ENCODE measurements around the gene SRRT. TPM values are rescaled to one million over a fixed set of nuclear protein-coding genes. Genes with fewer than 3 reads are reported as not detected.

SRRT gene
- total RNA-seq (2022; extraction: Qiagen RNA extraction; ENCODE audit: low read depth) = 112 to 151 TPM (median 144 TPM) in 5 replicates

GRCh38 chr7:100874577-100875355 is at the start of gene SRRT:
SRRT (plus strand) TSS chr7:100875103; CDS start chr7:100875591, 488 bp downstream.

DNA sequence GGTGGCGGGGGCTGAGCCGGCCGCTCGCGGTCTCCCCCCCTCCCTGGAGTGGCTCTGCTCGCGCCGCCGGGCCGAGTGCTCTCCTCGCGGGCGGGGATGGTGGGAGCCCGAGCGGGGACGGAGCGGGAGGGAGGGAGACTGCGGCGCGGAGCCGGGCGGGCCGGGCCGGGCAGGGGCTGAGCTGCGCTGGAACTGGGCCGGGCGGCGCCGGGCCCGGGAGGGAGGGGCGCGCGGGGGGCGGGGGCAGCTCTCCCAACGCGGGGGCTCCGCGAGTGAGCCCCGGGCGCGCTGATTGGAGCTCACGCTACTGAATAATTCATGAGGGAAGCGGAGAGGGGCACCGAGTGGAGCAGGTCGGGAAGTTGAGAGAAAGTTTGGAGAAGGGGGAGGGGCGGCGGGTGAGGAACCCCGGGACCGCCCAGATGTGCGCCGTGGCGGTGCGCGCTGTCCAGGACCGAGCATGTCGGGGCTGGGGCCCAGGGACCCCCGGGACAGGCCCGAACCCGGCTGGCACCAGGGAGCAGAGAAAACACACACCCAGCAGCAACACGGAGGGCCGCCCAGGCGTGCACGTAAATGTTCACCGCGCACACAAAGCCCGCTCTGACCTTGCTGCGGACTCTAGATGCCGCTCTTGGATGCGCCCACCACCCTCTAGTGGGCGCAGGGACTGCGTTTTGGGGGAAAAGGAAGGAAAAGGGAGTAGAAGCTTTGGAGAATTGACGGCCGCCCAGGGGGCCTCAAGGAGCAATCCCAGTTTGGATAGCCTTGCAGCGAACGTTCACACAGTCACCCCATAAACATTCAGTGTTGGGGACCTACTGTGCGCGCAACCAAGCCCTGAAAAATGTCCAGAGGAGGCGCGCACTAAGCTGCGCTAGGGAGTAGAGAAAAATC is 47.3 kb upstream of the SRRT start, which contains the start of gene EPHB4:
TSS of gene EPHB4 (minus strand) at position 194 of the 897 bp plus-strand sequence. CDS start 493 bp downstream, outside the sequence.

GRCh38 chr7:100852048-100852872 is 22.6 kb upstream of the SRRT start, which contains the start of gene SLC12A9:
SLC12A9 (plus strand) TSS chr7:100852713; CDS start chr7:100854198, 1,485 bp downstream.

GRCh38 chr7:100867040-100867775 is 7.7 kb upstream of the SRRT start, which contains the start of gene TRIP6:
TRIP6 (plus strand) TSS chr7:100867387; CDS start chr7:100867498, 111 bp downstream.

DNA sequence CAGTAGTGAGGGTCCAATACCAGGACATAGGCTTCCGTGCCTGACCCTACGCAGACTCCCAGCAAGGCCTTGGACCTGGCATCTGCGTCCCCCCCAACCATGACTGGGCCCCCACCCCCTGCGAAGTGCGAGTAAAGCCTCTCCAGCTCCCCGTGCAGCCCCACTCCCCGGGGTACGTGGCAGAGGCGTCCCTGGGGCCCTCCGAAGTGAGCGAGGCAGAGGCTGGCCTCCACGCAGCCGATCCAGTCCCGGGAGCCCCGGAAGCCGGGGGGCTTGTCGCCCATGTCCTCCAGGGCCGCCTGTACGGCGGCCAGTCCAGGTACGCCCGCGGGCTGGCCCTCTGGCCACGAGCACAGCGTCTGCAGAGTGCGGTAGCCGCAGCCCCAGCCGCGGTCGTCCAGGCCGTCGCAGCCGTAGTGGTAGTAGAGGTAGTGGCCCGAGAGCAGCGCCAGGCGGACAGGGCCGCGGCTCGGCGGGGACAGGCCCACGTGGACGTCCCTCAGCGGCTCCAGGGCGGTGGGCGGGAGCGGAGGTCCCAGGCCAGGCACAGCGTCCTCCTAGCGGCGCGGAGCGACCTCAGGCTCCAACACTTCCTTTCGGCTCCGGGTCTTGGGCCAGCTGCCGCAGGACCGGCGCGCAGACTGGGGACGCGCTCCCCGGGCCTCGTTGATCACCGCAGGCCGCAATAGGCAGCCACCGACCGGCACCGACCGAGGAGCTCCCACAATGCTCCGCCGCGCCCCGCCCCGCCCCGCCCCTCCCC is 14.3 kb downstream of the SRRT start, which contains the start of gene UFSP1:
TSS of gene UFSP1 (minus strand) at position 728 of the 763 bp plus-strand sequence. CDS start at position 284, 444 bp downstream.

GRCh38 chr7:100895701-100895955 is 20.7 kb downstream of the SRRT start, which contains the start of gene ACHE:
ACHE (minus strand) TSS chr7:100895888; CDS start chr7:100894232, 1,656 bp downstream.

Other genes starting within 250 kb of the SRRT start
- gene TFR2, start 233.6 kb upstream of the SRRT start, total RNA-seq (2022; extraction: Qiagen RNA extraction; ENCODE audit: low read depth) = 2.3 to 3.1 TPM (median 2.6 TPM) in 5 replicates
- gene ACTL6B, start 218.7 kb upstream of the SRRT start, total RNA-seq (2022; extraction: Qiagen RNA extraction; ENCODE audit: low read depth) = not detected in 5 replicates
- 196 to 273 TPM (median 234 TPM) in 5 replicates for gene GNB2, start 201.4 kb upstream of the SRRT start, total RNA-seq (2022; extraction: Qiagen RNA extraction; ENCODE audit: low read depth)
- gene GIGYF1, start 180.9 kb upstream of the SRRT start, total RNA-seq (2022; extraction: Qiagen RNA extraction; ENCODE audit: low read depth) = 15.2 to 24.0 TPM (median 19.9 TPM) in 5 replicates
- 73.4 to 102 TPM (median 92.0 TPM) in 5 replicates for gene POP7, start 169.0 kb upstream of the SRRT start, total RNA-seq (2022; extraction: Qiagen RNA extraction; ENCODE audit: low read depth)
- gene EPO, start 154.6 kb upstream of the SRRT start, total RNA-seq (2022; extraction: Qiagen RNA extraction; ENCODE audit: low read depth) = 0.07 to 0.09 TPM in 2 of 5 replicates, not detected in the others
- not detected in 5 replicates for gene ZAN, start 141.5 kb upstream of the SRRT start, total RNA-seq (2022; extraction: Qiagen RNA extraction; ENCODE audit: low read depth)
- gene EPHB4, start 47.6 kb upstream of the SRRT start, total RNA-seq (2022; extraction: Qiagen RNA extraction; ENCODE audit: low read depth) = 34.2 to 45.6 TPM (median 41.5 TPM) in 5 replicates
- gene SLC12A9, start 22.4 kb upstream of the SRRT start, total RNA-seq (2022; extraction: Qiagen RNA extraction; ENCODE audit: low read depth) = 14.0 to 16.5 TPM (median 14.7 TPM) in 5 replicates
- gene TRIP6, start 7.7 kb upstream of the SRRT start, total RNA-seq (2022; extraction: Qiagen RNA extraction; ENCODE audit: low read depth) = 46.1 to 61.3 TPM (median 52.0 TPM) in 5 replicates
- 2.9 to 5.7 TPM (median 5.0 TPM) in 5 replicates for gene UFSP1, start 14.6 kb downstream of the SRRT start, total RNA-seq (2022; extraction: Qiagen RNA extraction; ENCODE audit: low read depth)
- 1.4 to 2.5 TPM (median 1.8 TPM) in 5 replicates for gene ACHE, start 20.8 kb downstream of the SRRT start, total RNA-seq (2022; extraction: Qiagen RNA extraction; ENCODE audit: low read depth)
- gene MUC3A, start 74.4 kb downstream of the SRRT start, total RNA-seq (2022; extraction: Qiagen RNA extraction; ENCODE audit: low read depth) = 11.2 to 15.3 TPM (median 12.8 TPM) in 5 replicates
- 15.5 to 19.1 TPM (median 18.6 TPM) in 5 replicates for gene MUC12, start 94.5 kb downstream of the SRRT start, total RNA-seq (2022; extraction: Qiagen RNA extraction; ENCODE audit: low read depth)
- 0.01 to 0.05 TPM (median 0.02 TPM) in 5 replicates for gene MUC17, start 145.0 kb downstream of the SRRT start, total RNA-seq (2022; extraction: Qiagen RNA extraction; ENCODE audit: low read depth)
- gene TRIM56, start 210.4 kb downstream of the SRRT start, total RNA-seq (2022; extraction: Qiagen RNA extraction; ENCODE audit: low read depth) = 7.7 to 12.6 TPM (median 12.3 TPM) in 5 replicates

All from A549 treated with DMSO at 1 μM for 4 hours (cell line).